Nephron (organoid): ENCODE measurements around the gene PANK2.
A peak's percentile ranks its signal among the peaks of the same experiment; 100 is the strongest.
"Not testable (repeated sequence)": the region's sequence is repeated elsewhere in the genome, so short reads cannot be mapped to it uniquely, and the experiment has no call there.

Experiments
- H3K27ac Mint-ChIP-seq, 3 experiments: 2 replicates each; pipeline ENCODE4 v1.8.0; 2020; ENCODE audit warnings: mixed read lengths in 3 of 3, mild to moderate bottlenecking in 2 of 3, moderate library complexity in 1 of 3
- H3K27me3 Mint-ChIP-seq: 2 replicates; pipeline ENCODE4 v1.8.0; 2021; ENCODE audit warnings: low read depth, mild to moderate bottlenecking, moderate library complexity, mixed read lengths
- H3K36me3 Mint-ChIP-seq: 2 replicates; pipeline ENCODE4 v1.8.0; 2020; ENCODE audit warnings: low read depth, mixed read lengths
- H3K4me1 Mint-ChIP-seq: 2 replicates; pipeline ENCODE4 v1.8.0; 2020; ENCODE audit warnings: mixed read lengths
- H3K4me3 Mint-ChIP-seq, 3 experiments: 2 replicates each; pipeline ENCODE4 v1.8.0; 2020; ENCODE audit warnings: mild to moderate bottlenecking in 3 of 3, mixed read lengths in 3 of 3, moderate library complexity in 2 of 3
- H3K9me3 Mint-ChIP-seq: 2 replicates; pipeline ENCODE4 v1.8.0; 2020; ENCODE audit warnings: mixed read lengths
- TF ChIP-seq, protein P1 (sequence below), 3 experiments: fragments of 200-600 bp; sonication (generic); IDR thresholded peaks; one replicate each; pipeline ENCODE4 v1.5.0; 2021; ENCODE audit warnings: antibody characterized with exemption in 3 of 3; ENCODE audit not compliant: unreplicated experiment in 3 of 3

The PANK2 gene

DNA sequence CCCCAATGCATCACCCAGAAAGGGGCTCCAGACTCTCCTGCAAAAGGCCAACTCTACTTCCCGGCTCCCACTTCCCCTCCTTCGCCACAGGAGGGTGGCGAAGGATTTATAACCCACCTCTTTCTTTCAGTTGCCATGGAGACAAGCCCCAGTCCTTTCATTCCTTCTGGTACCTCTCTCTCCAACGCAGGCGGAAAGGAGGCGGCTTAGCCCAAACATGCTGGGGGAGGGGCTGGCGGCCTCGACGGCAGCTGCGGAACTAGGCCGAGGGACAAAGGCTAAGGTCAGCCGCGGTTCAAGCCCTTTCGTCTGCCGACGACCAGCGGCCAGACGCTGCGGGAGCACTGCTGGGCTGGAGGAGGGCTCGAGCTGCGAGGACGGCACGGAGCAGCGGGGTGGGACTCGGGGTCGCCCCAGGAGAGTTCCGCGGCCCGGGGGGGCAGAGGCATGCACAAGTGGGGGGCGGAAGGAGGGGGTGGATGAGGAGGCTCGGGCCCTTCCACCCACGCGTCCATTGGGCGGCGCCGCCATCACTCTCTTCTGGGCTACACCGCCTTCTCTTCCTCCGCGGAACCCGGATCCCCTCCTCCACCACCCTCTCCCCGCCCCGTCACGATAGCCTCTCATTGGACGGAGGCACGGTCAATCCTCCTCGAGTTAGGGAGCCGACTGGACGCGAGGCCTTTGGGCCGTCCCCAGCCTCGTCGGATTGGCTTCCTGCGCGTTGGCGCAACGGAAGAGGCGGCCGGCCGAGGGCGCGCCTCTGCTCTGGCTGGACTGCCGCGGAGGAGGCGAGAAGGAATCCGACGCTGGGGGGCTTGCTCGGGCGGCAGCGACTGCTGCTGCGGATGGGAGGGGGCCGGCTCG is at the start of gene PANK2:
Gene PANK2, plus strand, starts transcription at position 766 of the 867 bp plus-strand sequence.
- no peaks in the 10 kb centered on the region for H3K27me3 Mint-ChIP-seq
- H3K9me3 Mint-ChIP-seq = no peaks in the 10 kb centered on the region

DNA sequence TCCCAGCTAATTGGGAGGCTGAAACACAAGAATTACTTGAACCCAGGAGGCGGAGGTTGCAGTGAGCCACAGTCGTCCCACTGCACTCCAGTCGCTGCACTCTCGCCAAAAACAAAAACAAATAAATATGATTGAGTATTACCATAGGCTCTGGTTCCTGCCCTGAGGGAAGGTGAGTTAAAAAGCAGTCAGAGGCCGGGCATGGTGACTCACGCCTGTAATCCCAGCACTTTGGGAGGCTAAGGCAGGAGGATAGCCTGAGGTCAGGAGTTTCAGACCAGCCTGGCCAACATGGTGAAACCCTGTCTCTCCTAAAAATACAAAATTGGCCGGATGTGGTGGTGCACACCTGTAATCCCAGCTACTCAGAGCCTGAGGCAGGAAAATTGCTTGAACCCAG is 49.0 kb upstream of the PANK2 start:
- H3K4me1 Mint-ChIP-seq, H3K27ac Mint-ChIP-seq, H3K27me3 Mint-ChIP-seq, H3K9me3 Mint-ChIP-seq, H3K4me3 Mint-ChIP-seq: not testable (repeated sequence)
- H3K36me3 Mint-ChIP-seq = peaks cover 15% of the 10 kb centered on the region

More for the DNA sequence above, at the start of gene PANK2:
- TF ChIP-seq, protein P1, sequence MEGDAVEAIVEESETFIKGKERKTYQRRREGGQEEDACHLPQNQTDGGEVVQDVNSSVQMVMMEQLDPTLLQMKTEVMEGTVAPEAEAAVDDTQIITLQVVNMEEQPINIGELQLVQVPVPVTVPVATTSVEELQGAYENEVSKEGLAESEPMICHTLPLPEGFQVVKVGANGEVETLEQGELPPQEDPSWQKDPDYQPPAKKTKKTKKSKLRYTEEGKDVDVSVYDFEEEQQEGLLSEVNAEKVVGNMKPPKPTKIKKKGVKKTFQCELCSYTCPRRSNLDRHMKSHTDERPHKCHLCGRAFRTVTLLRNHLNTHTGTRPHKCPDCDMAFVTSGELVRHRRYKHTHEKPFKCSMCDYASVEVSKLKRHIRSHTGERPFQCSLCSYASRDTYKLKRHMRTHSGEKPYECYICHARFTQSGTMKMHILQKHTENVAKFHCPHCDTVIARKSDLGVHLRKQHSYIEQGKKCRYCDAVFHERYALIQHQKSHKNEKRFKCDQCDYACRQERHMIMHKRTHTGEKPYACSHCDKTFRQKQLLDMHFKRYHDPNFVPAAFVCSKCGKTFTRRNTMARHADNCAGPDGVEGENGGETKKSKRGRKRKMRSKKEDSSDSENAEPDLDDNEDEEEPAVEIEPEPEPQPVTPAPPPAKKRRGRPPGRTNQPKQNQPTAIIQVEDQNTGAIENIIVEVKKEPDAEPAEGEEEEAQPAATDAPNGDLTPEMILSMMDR (IDR thresholded peaks at IDR 0.05; ENCODE audit: unreplicated experiment in 3 of 3) = peak; percentile 27 to 40 (median 38)
- H3K36me3 Mint-ChIP-seq = peaks cover 15% of the 10 kb centered on the region
- peak within 1 kb of the TSS; percentile 98 to 99 (median 99) for H3K4me3 Mint-ChIP-seq
- peaks cover 44% of the 10 kb centered on the region for H3K4me1 Mint-ChIP-seq
- H3K27ac Mint-ChIP-seq = peak within 1 kb of the TSS; percentile 95 to 100 (median 99)

DNA sequence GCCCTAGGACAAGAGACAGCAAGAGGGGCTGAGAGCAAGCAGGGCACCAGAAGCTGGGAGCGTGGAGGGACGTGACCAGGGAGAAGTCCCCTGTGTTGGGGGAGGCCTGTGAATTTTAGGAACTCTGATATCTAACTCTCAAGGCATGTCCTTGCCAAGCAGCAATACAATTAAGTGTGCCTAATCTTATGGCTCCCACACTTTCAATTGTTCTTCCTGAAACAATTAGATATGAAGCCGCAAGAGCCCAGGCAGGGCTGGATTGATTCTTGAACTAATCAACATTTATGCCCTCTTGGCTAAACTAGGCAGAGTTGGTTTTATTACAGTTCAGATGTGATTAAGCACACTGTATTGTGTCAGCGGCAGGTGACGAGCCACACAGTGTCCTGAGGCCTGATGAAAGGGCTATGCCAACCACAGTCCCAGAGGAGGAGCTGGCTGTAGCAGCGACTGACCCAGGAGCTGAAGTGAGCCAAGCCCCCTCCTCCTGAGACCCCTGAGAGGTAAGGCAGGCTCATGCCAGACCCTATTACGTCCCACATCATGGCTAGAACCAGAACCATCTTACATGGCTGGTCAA is 46.7 kb upstream of the PANK2 start:
- no peak overlapping the region for H3K27ac Mint-ChIP-seq
- no peaks in the 10 kb centered on the region for H3K27me3 Mint-ChIP-seq
- H3K4me3 Mint-ChIP-seq = peak overlapping the region in 1 of 3 experiments; percentile 32
- no peaks in the 10 kb centered on the region for H3K4me1 Mint-ChIP-seq
- H3K36me3 Mint-ChIP-seq = peaks cover 5% of the 10 kb centered on the region
- TF ChIP-seq, protein P1 (IDR thresholded peaks at IDR 0.05; ENCODE audit: unreplicated experiment in 3 of 3) = no peak
- H3K9me3 Mint-ChIP-seq = no peaks in the 10 kb centered on the region

DNA sequence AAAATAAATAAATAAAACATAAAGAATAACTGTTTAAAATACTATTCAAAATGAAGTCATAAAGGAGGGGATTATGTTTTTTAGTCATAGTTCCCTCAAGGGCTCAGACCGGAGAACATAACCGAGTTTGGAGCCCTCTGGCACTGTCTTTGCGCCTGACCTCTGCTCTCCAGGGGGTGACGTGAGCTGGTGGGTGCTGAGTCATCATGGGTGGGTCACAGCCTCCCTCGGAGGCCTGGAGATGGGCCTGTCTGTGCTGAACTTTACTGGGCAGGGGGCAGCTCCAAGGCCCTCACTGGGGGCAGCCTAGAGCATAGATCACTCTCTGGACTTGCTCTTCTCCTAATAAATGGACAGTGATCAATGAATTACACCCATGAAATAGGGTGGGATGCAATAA is 45.7 kb upstream of the PANK2 start:
- peaks cover 5% of the 10 kb centered on the region for H3K36me3 Mint-ChIP-seq
- no peak overlapping the region for H3K27ac Mint-ChIP-seq
- TF ChIP-seq, protein P1 (IDR thresholded peaks at IDR 0.05; ENCODE audit: unreplicated experiment in 3 of 3) = no peak
- no peaks in the 10 kb centered on the region for H3K27me3 Mint-ChIP-seq
- H3K4me1 Mint-ChIP-seq = peaks cover 2% of the 10 kb centered on the region
- no peaks in the 10 kb centered on the region for H3K9me3 Mint-ChIP-seq
- H3K4me3 Mint-ChIP-seq = peak overlapping the region in 2 of 3 experiments; percentile 30 to 59

DNA sequence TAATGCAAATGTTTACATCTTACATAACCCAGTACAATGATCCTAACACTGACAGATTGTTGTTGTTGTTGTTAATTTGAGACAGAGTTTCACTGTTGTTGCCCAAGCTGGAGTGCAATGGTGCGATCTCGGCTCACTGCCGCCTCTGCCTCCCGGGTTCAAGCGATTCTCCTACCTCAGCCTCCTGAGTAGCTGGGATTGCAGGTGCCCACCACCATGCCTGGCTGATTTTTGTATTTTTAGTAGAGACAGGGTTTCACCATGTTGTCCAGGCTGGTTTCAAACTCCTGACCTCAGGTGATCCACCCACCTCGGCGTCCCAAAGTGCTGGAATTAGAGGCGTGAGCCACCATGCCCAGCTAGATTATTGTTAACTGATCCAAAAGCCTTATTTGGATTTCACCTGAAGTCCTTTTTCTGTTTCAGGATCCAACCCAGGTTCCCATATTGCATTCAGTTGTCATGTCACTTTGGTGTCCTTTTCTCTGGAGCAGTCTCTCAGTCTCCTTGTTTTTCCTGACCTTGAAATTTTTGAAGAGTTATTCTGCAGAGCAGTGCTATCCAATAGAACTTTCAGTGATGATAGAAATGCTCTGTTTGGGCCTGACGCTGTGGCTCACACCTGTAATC is 45.1 kb upstream of the PANK2 start:
- peak overlapping the region in 2 of 3 experiments; percentile 56 to 58 for H3K4me3 Mint-ChIP-seq
- H3K27ac Mint-ChIP-seq, H3K4me1 Mint-ChIP-seq, H3K27me3 Mint-ChIP-seq, H3K9me3 Mint-ChIP-seq, H3K36me3 Mint-ChIP-seq: not testable (repeated sequence)

DNA sequence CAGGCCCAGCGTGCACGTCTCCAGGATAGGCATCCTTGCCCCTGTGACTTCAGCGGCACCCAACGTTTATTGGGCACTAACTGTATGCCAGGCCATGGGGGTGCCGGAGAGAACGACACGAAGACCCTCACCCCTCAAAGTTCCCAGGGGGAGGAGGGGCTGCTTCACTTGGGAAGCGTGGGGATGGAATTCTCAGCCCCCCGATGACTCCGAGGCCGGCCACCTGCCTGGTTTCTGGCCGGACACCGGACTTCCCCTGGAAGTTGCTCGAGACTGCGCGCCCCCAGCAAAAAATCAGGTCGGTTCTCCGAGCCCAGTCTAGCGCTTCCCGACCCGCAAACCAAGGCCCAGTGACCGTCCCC is 42.8 kb upstream of the PANK2 start:
- Mint-ChIP-seq H3K4me1 (peaks cover 13% of the 10 kb centered on the region), H3K9me3 (no peaks in the 10 kb centered on the region), H3K4me3 (peak overlapping the region; percentile 87 to 93 (median 91)), H3K27ac (peak overlapping the region; percentile 53 to 88 (median 81)), H3K36me3 (no peaks in the 10 kb centered on the region), H3K27me3 (no peaks in the 10 kb centered on the region)
- TF ChIP-seq, protein P1 (IDR thresholded peaks at IDR 0.05; ENCODE audit: unreplicated experiment in 3 of 3) = no peak
